HG02798 (cell line): ENCODE results near the gene CCDC134.
"Not testable (repeated sequence)": the region's sequence is repeated elsewhere in the genome, so short reads cannot be mapped to it uniquely, and the experiment has no call there.

Experiments used
- ATAC-seq: cut with Tn5 transposase; IDR thresholded peaks from one replicate; pipeline ENCODE4 v1.9.1; 2021; ENCODE audit warnings: mild to moderate bottlenecking; ENCODE audit not compliant: unreplicated experiment, poor library complexity

CCDC134 gene

DNA sequence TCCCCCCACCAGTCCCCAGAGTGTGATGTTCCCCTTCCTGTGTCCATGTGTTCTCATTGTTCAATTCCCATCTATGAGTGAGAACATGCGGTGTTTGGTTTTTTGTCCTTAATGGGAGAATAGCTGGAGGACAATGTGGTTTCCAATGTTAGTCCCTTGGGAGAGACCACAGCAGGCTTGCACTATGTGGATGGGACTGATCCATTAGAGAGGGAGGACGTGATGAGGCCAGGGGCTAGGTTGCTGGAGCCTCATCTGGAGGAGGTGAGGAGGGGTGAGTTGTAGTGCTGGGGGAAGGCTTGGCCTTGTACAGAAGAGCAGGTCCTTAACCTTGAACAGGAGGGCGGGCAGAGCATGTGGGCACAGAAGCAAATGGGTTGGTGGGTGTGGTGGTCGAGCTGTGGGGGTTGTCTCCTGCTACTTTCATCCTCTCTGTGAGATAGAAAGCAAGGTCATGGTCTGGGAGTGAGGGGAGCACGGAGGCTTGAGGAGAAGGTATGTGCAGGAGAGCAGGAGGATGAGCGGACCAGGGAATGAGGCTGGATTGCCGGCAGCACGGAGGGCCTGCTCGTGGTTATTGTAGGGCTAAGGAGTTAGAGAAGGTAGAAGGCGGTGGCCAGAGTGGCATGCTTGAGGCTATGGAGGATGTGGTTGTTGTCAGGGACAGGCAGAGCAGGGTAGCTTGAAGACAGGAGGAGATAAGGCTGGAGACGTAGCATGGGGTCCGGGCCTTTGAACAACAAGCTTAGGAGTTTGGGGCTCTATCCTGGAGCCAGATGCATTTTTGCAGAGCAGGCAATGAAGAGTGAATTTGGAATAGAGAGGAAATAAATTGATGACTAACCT is 21.2 kb downstream of the CCDC134 start:
- no peak for ATAC-seq

- ATAC-seq = no peak
Observed at GRCh38 chr22:41822317-41823057, 22.0 kb downstream of the CCDC134 start.

- ATAC-seq = no peak
Observed at GRCh38 chr22:41823797-41824196, 23.3 kb downstream of the CCDC134 start.

GRCh38 chr22:41825376-41825775 is 24.9 kb downstream of the CCDC134 start:
- ATAC-seq = no peak

GRCh38 chr22:41826021-41826420 is 25.5 kb downstream of the CCDC134 start:
- no peak for ATAC-seq

GRCh38 chr22:41826430-41827383 is 26.2 kb downstream of the CCDC134 start:
- no peak for ATAC-seq

GRCh38 chr22:41827671-41828070 is 27.2 kb downstream of the CCDC134 start:
- ATAC-seq = no peak

DNA sequence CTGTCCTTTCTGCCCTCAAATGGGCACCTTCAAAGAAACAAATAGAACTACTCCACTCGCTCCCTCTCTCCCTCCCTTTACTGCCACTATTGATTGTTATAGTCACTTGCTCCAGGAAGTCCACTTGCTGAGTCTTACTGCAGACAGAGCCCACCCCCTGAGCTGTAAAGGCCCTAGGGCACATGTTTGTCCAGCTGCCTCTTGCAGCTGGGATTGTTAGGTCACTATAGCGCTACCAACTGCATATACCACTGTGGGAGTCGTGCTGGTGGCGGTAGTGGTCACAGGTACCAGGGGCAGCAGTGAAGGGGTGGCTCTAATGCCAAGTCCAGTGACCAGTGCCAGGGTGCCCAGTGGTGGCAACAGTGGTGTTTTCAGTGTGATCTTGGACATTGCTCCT is 28.0 kb downstream of the CCDC134 start:
- no peak for ATAC-seq

DNA sequence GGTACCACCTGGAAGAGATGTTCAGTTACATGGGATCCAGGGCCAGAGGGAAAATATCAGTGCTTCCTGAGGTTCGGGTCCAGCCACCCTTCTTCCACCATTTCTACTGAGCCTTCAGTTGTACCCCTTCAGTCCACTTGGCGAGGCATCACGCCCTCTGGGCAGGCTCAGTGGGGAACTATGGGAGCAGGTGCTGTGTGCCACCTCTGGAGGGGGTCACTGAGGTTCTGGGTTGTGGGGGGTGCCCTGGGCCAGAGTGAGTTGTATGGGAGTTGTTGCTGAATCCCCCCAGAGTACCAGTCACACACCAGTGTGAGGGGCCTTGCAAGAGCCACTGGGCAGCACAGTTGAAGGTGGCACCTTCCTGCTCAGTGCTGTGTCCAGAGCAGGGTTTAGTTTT is 29.7 kb downstream of the CCDC134 start:
- no peak for ATAC-seq

- ATAC-seq = no peak
Observed at GRCh38 chr22:41831383-41831782, 30.9 kb downstream of the CCDC134 start.

- ATAC-seq = no peak
Observed at GRCh38 chr22:41831828-41832552, 31.5 kb downstream of the CCDC134 start.

DNA sequence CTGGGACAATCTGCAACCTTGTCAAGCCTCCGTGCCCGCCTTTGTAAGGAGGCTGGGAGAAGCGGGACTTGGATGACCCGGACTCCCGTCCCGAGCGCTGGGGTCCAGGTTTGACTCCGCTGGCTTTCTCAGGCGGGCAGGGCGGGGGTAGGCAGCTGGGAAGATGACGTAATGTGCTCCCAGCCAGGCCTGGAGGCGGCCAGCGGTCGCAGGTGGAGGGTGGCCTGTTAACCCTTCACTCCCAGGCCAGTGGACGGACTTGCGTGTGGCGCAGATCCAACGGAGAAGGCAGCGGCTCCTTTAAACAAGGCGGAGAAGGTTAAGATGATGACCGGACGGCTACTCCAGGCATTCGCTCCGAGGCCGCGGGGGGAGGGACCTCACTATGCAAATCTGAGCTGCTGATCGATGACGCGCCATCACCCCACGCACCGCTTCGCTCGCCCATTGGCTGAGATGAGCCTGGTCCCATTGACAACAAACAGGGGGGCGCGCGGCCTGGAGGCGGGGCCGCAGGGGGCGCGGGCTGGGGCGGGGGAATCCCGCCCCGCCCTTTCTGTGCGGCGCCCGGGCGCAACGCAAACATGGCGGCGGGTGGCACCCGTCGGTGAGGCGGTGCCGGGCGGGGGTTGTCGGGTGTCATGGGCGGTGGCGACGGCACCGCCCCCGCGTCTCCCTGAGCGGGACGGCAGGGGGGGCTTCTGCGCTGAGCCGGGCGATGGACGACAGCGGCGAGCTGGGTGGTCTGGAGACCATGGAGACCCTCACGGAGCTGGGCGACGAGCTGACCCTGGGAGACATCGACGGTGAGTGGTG is 32.3 kb downstream of the CCDC134 start, which contains the start of gene SREBF2:
SREBF2 (plus strand) TSS at position 553 of the 816 bp plus-strand sequence; CDS start at position 719, 166 bp downstream.
- peak; percentile 87 for ATAC-seq

GRCh38 chr22:41833369-41834004 is 33.0 kb downstream of the CCDC134 start:
- ATAC-seq = peak; percentile 21

DNA sequence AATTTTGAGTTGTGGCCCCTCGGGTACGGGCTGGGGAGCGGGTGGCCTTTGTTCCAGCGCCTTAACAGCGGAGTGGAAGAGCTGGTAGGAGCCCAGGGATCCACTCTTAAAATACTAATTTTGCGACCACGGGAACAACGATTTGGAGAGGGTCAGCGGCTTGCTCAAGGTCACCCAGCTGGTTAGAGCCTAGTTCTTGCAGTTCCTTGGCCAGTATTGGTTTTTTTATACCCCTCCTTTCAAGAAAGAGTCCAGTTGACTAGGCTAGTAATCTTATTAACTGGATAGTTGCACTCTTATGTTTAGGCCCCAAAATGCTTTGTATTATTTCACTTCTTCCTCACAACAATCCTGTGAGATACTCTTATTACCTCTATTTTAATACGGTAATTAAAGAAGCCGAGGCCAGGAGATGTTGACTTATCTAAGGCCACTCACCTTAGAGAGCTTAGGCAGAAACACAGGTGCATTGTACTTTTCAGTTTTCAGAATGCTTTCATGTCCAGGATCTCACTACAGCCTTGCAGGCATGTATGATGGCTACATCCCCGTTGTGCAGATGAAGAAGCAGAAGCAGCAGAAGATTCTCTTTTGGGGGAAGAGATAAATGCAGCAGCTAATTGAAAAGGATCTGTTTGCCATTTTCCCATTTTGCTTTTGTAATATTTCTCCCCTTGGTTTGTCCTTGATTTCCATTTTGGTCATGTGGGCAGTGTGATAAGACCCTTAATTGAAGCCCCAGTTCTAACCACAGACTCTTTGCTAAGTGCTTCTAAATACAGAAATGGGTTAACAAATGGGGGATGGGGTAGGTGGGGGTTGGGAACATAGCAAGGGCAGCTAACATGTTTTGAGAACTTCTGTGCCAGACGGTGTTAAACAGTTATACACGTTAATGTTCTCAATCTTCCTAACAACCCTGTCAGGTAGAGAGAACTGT is 33.8 kb downstream of the CCDC134 start:
- no peak for ATAC-seq

GRCh38 chr22:41835462-41835861 is 35.0 kb downstream of the CCDC134 start:
- not testable (repeated sequence) for ATAC-seq

GRCh38 chr22:41836551-41836950 is 36.1 kb downstream of the CCDC134 start:
- no peak for ATAC-seq
